Upper lobe of right lung (tissue), 1 donor: ENCODE measurements around the gene RAD50. TPM values are rescaled to one million over a fixed set of nuclear protein-coding genes. Genes with fewer than 3 reads are reported as not detected.
A peak's percentile ranks its signal among the peaks of the same experiment; 100 is the strongest.

Experiments used
- ATAC-seq: fragments of 200-7000 bp; cut with Tn5 transposase; one replicate; pipeline ENCODE4 v1.9.1; 2020; ENCODE audit warnings: mild to moderate bottlenecking, moderate library complexity
- DNase-seq: peaks from one replicate; pipeline ENCODE4 v3.0.0-alpha.2; 2020
- H3K27ac ChIP-seq: fragments of 200-600 bp; one replicate; pipeline ENCODE4 v1.8.0; 2022
- H3K27me3 ChIP-seq: fragments of 200-600 bp; one replicate; pipeline ENCODE4 v1.8.0; 2022; ENCODE audit warnings: mild to moderate bottlenecking
- H3K36me3 ChIP-seq: fragments of 200-600 bp; one replicate; pipeline ENCODE4 v1.8.0; 2022
- H3K4me1 ChIP-seq: fragments of 200-600 bp; one replicate; pipeline ENCODE4 v1.8.0; 2022
- H3K4me3 ChIP-seq: fragments of 200-600 bp; one replicate; pipeline ENCODE4 v1.8.0; 2022; ENCODE audit warnings: mild to moderate bottlenecking
- H3K9me3 ChIP-seq: fragments of 200-600 bp; one replicate; pipeline ENCODE4 v1.8.0; 2022
- intact Hi-C: fragments of 100-400 bp; cut with DNase I; formaldehyde crosslinking; loops from one replicate; pipeline ENCODE4 v1.11.0; 2022
- total RNA-seq: library from RNA; stranded (reverse); fragmentation: NEBNext Ultra II Directional; extraction: Animal tissue kit (Norgen Biotek cat#: 25700); gene quantifications from one replicate; pipeline ENCODE4 v1.2.1, GENCODE V29; 2021
- TF ChIP-seq, protein P1 (sequence below): fragments of 200-600 bp; IDR thresholded peaks from one replicate; pipeline ENCODE4 v1.8.0; 2022; ENCODE audit warnings: antibody characterized with exemption
- donor health status: DM: no; HTN: yes; CAD: no; lungs with severe emphysema.

The RAD50 gene
- total RNA-seq, 1 donor from 2014 or later = 32.8 TPM

DNA sequence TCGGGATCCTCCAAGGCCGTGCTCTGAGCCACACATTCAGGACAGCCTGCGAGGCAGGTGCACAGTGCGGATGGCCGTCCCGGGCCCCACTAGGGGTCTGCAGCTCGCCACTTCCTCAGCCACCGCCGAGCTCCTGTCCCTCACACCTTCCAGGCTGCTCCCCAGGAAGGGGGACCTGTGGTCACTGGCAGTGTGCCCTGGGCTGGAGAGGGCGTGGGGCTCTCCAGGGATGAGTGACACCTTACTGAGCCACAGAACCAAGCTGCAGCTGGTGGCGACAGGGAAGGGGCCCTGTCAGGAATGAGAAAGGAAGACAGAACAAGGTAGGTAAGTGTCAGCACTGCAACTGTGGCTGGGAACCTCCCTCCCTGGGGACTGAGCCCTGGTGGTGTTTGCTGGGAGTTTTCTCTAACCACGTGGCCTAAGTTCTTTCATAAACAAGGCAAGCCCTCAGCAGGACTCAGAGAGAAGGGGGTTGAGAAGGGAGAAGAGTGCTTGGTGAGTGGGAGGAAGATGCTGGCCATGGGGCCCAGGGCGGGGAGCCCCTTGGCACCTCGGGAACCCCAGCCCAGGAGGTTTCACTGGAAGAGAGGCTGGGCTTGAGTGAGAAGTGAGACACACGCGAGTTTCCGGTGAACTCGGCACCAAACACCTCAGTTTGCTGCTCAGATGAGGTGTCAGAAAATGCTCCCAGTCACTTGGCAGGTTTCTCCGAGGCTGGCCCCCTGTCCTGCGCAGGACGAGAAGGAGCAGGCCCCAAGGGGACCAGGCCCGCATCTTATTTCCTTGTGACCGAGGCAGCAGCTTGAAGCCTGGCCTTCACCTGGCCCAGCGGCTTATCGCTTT lies 106.4 kb downstream of the RAD50 start:
- H3K27me3 ChIP-seq = no peaks in the 10 kb centered on the region
- no peak overlapping the region for H3K27ac ChIP-seq
- no peak overlapping the region for H3K4me3 ChIP-seq
- peaks cover 3% of the 10 kb centered on the region for H3K4me1 ChIP-seq
- TF ChIP-seq, protein P1, sequence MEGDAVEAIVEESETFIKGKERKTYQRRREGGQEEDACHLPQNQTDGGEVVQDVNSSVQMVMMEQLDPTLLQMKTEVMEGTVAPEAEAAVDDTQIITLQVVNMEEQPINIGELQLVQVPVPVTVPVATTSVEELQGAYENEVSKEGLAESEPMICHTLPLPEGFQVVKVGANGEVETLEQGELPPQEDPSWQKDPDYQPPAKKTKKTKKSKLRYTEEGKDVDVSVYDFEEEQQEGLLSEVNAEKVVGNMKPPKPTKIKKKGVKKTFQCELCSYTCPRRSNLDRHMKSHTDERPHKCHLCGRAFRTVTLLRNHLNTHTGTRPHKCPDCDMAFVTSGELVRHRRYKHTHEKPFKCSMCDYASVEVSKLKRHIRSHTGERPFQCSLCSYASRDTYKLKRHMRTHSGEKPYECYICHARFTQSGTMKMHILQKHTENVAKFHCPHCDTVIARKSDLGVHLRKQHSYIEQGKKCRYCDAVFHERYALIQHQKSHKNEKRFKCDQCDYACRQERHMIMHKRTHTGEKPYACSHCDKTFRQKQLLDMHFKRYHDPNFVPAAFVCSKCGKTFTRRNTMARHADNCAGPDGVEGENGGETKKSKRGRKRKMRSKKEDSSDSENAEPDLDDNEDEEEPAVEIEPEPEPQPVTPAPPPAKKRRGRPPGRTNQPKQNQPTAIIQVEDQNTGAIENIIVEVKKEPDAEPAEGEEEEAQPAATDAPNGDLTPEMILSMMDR = no peak
- H3K36me3 ChIP-seq = no peaks in the 10 kb centered on the region
- ATAC-seq = peak; percentile 26
- intact Hi-C loops = no loop called here
- no peaks in the 10 kb centered on the region for H3K9me3 ChIP-seq
- no peak for DNase-seq

- no peak overlapping the region for H3K4me3 ChIP-seq
- no peak for ATAC-seq
- peaks cover 3% of the 10 kb centered on the region for H3K4me1 ChIP-seq
- H3K27me3 ChIP-seq = no peaks in the 10 kb centered on the region
- TF ChIP-seq, protein P1 = no peak
- DNase-seq = no peak
- no peak overlapping the region for H3K27ac ChIP-seq
- intact Hi-C loops = no loop called here
- H3K36me3 ChIP-seq = no peaks in the 10 kb centered on the region
- H3K9me3 ChIP-seq = no peaks in the 10 kb centered on the region
Observed at GRCh38 chr5:132663771-132664695, 107.3 kb downstream of the RAD50 start.

DNA sequence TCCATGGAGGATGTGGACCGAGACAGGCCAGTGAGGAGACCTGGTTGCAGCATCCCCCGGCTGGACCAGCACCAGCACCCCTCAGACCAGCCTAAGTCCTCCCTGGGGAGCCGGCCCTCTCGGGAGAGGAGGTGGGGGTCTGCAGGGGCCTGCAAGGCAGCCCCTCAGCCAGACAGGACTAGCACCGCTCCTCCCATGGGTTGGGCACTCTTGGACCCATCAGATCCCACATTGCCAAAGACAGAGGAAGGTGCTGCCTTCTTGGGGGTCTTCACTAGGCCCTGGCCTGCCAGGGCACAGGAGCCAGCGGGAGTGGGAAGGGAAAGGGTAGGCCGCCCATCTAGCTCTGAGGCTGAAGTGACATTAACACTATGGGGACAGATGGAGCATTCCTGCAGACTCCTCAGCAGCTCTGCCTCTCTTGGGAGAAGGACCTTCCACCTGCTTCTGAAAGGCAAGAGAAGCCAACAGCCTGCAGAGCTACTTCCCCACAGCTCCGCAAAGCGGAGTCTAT lies 108.0 kb downstream of the RAD50 start:
- no peak for DNase-seq
- Histone ChIP-seq H3K36me3 (no peaks in the 10 kb centered on the region), H3K4me3 (no peak overlapping the region), H3K27ac (no peak overlapping the region), H3K4me1 (peaks cover 3% of the 10 kb centered on the region), H3K27me3 (no peaks in the 10 kb centered on the region), H3K9me3 (no peaks in the 10 kb centered on the region)
- intact Hi-C loops = no loop called here
- ATAC-seq = no peak
- TF ChIP-seq, protein P1 = no peak

DNA sequence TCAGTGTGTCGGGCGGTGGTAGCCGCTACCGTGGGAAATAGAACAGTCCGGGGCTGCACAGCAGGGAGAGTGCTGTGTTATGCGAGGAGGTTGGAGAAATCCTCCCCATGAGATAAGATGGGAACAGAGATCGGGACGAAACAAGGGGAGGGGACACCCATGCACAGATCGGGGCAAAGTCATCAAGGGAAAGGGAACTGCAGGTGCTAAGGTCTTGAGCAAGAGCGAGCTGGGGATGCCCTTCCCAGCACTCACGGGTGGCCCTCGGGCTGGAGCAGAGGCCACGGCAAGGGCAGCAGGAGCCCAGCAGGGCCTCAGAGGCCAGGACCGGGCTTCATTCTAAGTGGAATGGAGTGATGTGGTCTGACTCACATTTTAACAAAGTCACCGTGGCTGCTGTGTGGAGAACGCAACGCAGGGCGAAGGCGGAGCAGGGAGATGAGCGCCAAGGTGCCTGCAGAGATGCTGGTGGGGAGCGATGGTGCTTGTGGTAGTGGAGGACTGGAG lies 108.8 kb downstream of the RAD50 start:
- no peak for ATAC-seq

More for the DNA sequence above, 108.8 kb downstream of the RAD50 start:
- Histone ChIP-seq H3K27me3 (no peaks in the 10 kb centered on the region), H3K36me3 (no peaks in the 10 kb centered on the region), H3K9me3 (no peaks in the 10 kb centered on the region), H3K27ac (no peak overlapping the region), H3K4me3 (no peak overlapping the region), H3K4me1 (peaks cover 3% of the 10 kb centered on the region)
- no peak for DNase-seq
- intact Hi-C loops = no loop called here
- TF ChIP-seq, protein P1 = no peak
